Endothelial cell (in vitro differentiated cells): ENCODE measurements around the gene FAXDC2. TPM values are rescaled to one million over a fixed set of nuclear protein-coding genes. Genes with fewer than 3 reads are reported as not detected.

Experiments
- DNase-seq: peaks from one replicate; pipeline ENCODE4 v3.0.0; 2021; ENCODE audit warnings: low spot score
- H3K27ac Mint-ChIP-seq: one replicate; pipeline ENCODE4 v1.8.0; 2021; ENCODE audit warnings: mixed read lengths, inconsistent platforms; ENCODE audit not compliant: unreplicated experiment
- H3K27me3 Mint-ChIP-seq: one replicate; pipeline ENCODE4 v1.8.0; 2021; ENCODE audit warnings: mild to moderate bottlenecking, moderate library complexity, mixed read lengths, inconsistent platforms; ENCODE audit not compliant: unreplicated experiment
- H3K36me3 Mint-ChIP-seq: one replicate; pipeline ENCODE4 v1.8.0; 2021; ENCODE audit warnings: mild to moderate bottlenecking, low read depth, mixed read lengths, inconsistent platforms; ENCODE audit not compliant: unreplicated experiment
- H3K4me1 Mint-ChIP-seq: one replicate; pipeline ENCODE4 v1.8.0; 2021; ENCODE audit warnings: mild to moderate bottlenecking, mixed read lengths, inconsistent platforms; ENCODE audit not compliant: unreplicated experiment
- H3K4me3 Mint-ChIP-seq: one replicate; pipeline ENCODE4 v1.8.0; 2021; ENCODE audit warnings: mild to moderate bottlenecking, mixed read lengths, inconsistent platforms; ENCODE audit not compliant: unreplicated experiment
- H3K9me3 Mint-ChIP-seq: one replicate; pipeline ENCODE4 v1.8.0; 2021; ENCODE audit warnings: mixed read lengths, inconsistent platforms; ENCODE audit not compliant: unreplicated experiment
- microRNA-seq: library from miRNA; unstranded; fragments of <30 nt; microRNA quantifications from one replicate; pipeline ENCODE4, GENCODE V29; 2020; ENCODE audit not compliant: unreplicated experiment
- total RNA-seq: library from RNA; stranded (reverse); fragmentation: NEBNext Ultra II Directional; extraction: Animal tissue kit (Norgen Biotek cat#: 25700); gene quantifications from one replicate; pipeline ENCODE4 v1.2.1, GENCODE V29; 2021; ENCODE audit not compliant: unreplicated experiment
- TF ChIP-seq, protein P1 (sequence below): fragments of 200-600 bp; sonication (generic); IDR thresholded peaks from one replicate; pipeline ENCODE4 v1.5.0; 2021; ENCODE audit warnings: antibody characterized with exemption; ENCODE audit not compliant: unreplicated experiment

The FAXDC2 gene
- total RNA-seq, 1 donor from 2014 or later: 9.3 TPM

- Mint-ChIP-seq H3K9me3 (no peaks in the 10 kb centered on the region), H3K27me3 (no peaks in the 10 kb centered on the region), H3K4me3 (no peak overlapping the region), H3K36me3 (no peaks in the 10 kb centered on the region), H3K4me1 (peaks cover 56% of the 10 kb centered on the region), H3K27ac (peak overlapping the region; percentile 57)
- TF ChIP-seq, protein P1, sequence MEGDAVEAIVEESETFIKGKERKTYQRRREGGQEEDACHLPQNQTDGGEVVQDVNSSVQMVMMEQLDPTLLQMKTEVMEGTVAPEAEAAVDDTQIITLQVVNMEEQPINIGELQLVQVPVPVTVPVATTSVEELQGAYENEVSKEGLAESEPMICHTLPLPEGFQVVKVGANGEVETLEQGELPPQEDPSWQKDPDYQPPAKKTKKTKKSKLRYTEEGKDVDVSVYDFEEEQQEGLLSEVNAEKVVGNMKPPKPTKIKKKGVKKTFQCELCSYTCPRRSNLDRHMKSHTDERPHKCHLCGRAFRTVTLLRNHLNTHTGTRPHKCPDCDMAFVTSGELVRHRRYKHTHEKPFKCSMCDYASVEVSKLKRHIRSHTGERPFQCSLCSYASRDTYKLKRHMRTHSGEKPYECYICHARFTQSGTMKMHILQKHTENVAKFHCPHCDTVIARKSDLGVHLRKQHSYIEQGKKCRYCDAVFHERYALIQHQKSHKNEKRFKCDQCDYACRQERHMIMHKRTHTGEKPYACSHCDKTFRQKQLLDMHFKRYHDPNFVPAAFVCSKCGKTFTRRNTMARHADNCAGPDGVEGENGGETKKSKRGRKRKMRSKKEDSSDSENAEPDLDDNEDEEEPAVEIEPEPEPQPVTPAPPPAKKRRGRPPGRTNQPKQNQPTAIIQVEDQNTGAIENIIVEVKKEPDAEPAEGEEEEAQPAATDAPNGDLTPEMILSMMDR: no peak
- peak; percentile 25 for DNase-seq
Measured at GRCh38 chr5:154771383-154771901, 79.0 kb downstream of the FAXDC2 start.

GRCh38 chr5:154770111-154770510, 80.3 kb downstream of the FAXDC2 start:
- DNase-seq: no peak
- Mint-ChIP-seq H3K27ac (peak overlapping the region; percentile 23), H3K4me3 (no peak overlapping the region), H3K27me3 (no peaks in the 10 kb centered on the region), H3K36me3 (no peaks in the 10 kb centered on the region), H3K4me1 (peaks cover 65% of the 10 kb centered on the region), H3K9me3 (no peaks in the 10 kb centered on the region)
- TF ChIP-seq, protein P1: no peak

Small RNAs within 50 kb of the gene (microRNA-seq; reads per million reads assigned to microRNA genes)
- gene MIR378H: not detected

Other genes with a start within 250 kb of the FAXDC2 start
- 198 TPM for gene LARP1, start 95.2 kb downstream of the FAXDC2 start, total RNA-seq
- gene CNOT8, start 8.0 kb upstream of the FAXDC2 start, total RNA-seq: 65.6 TPM
- gene GEMIN5, start 87.6 kb upstream of the FAXDC2 start, total RNA-seq: 16.9 TPM
- gene MRPL22, start 90.5 kb upstream of the FAXDC2 start, total RNA-seq: 63.6 TPM
- 0.54 TPM for gene KIF4B, start 163.2 kb upstream of the FAXDC2 start, total RNA-seq